Ovary (tissue), 3 donors: ENCODE results near the gene IFT25.

Source experiments
- CTCF ChIP-seq, 3 donors: fragments of 450-650 bp in 2 of 3; fragments of 200-600 bp in 1 of 3; IDR thresholded peaks; one replicate each; pipeline versions ENCODE4 v1.5.1 to v1.8.0; 2016 to 2022; ENCODE audit warnings: antibody characterized with exemption in 3 of 3, mild to moderate bottlenecking in 1 of 3
- EP300 ChIP-seq: sonication (generic); formaldehyde crosslinking; IDR thresholded peaks from one replicate; pipeline ENCODE4 v1.6.1; 2017; ENCODE audit warnings: antibody characterized with exemption
- donor health status: DM: no; HTN: no; CAD: no.

- no peak for TF ChIP-seq CTCF (IDR thresholded peaks at IDR 0.05)
- TF ChIP-seq EP300: no peak
Observed at GRCh38 chr1:53945433-53946251, at the start of gene IFT25.
